Adrenal gland (tissue), 12 donors: ENCODE results near the gene TAF1C. TPM values are rescaled to one million over a fixed set of nuclear protein-coding genes. Genes with fewer than 3 reads are reported as not detected.

ENCODE experiments used
- DNase-seq, 7 donors: peaks; one replicate each; pipeline ENCODE4 v3.0.0-alpha.2; 2019 to 2020
- H3K27ac ChIP-seq, 5 donors: fragments of 200-600 bp; sonication (generic) in 4 of 5; 1 replicate in 3 of 5; 2 replicates in 2 of 5; pipeline versions ENCODE4 v1.5.1 to v1.8.0; 2016 to 2020; ENCODE audit warnings: mild to moderate bottlenecking in 1 of 5
- H3K27me3 ChIP-seq: fragments of 200-600 bp; 2 replicates; pipeline ENCODE4 v1.8.0; 2021
- H3K36me3 ChIP-seq, 2 donors: fragments of 200-600 bp; replicated peaks in 1 of 2; 1 replicate in 1 of 2; 2 replicates in 1 of 2; pipeline versions ENCODE4 v1.5.1 to v1.8.0; 2018 to 2022
- H3K4me1 ChIP-seq, 2 donors: fragments of 200-600 bp; replicated peaks in 1 of 2; 1 replicate in 1 of 2; 2 replicates in 1 of 2; pipeline versions ENCODE4 v1.5.1 to v1.8.0; 2018 to 2021
- H3K4me3 ChIP-seq, 4 donors: fragments of 200-600 bp; sonication (generic) in 3 of 4; one replicate each; pipeline ENCODE4 v1.5.1; 2016 to 2018
- H3K9me3 ChIP-seq, 3 donors: fragments of 200-600 bp; sonication (generic) in 1 of 3; replicated peaks in 1 of 3; 1 replicate in 2 of 3; 2 replicates in 1 of 3; pipeline versions ENCODE4 v1.5.1 to v1.8.0; 2016 to 2021
- CTCF ChIP-seq, 6 experiments: fragments of 450-650 bp in 4 of 6; fragments of 200-600 bp in 2 of 6; sonication (generic) in 1 of 6; IDR thresholded peaks; 1 replicate in 5 of 6; 2 replicates in 1 of 6; pipeline versions ENCODE4 v1.5.1 to v1.8.0; 2016 to 2021; ENCODE audit warnings: antibody characterized with exemption in 6 of 6, mild to moderate bottlenecking in 2 of 6, moderate library complexity in 1 of 6
- POLR2A ChIP-seq, 2 donors: fragments of 450-650 bp; IDR thresholded peaks; one replicate each; pipeline ENCODE4 v1.6.1; 2017; ENCODE audit warnings: antibody characterized with exemption in 2 of 2, mild to moderate bottlenecking in 2 of 2, moderate library complexity in 1 of 2
- WGBS, 4 donors: extraction: QIAGEN DNeasy Blood & Tissue Kit in 2 of 4; methylation state at CpG; one replicate each; pipeline versions ENCODE4 v1.1.5 to v1.1.7; 2013 to 2017; 5-methylcytosine and 5-hydroxymethylcytosine counted together
- intact Hi-C, 2 donors: fragments of 100-400 bp; cut with DNase I; formaldehyde crosslinking; loops; one replicate each; pipeline versions ENCODE4 v1.14.1 to v1.15.0; 2022 to 2023
- polyA plus RNA-seq, 3 donors: library from polyadenylated mRNA; stranded (reverse); fragments of 200-250 nt in 2 of 3; fragments of 350-450 nt in 1 of 3; fragmentation: Illumina TruSeq in 1 of 3; extraction: RNeasy Lipid Tissue Mini Kit (QIAGEN cat#74804) in 1 of 3; gene quantifications; one replicate each; pipeline ENCODE4 v1.2.3, GENCODE V29; 2013 to 2014
- total RNA-seq, 9 donors: library from RNA; depleted of rRNA in 4 of 9; stranded (reverse); fragments of >200 nt in 4 of 9; fragments of 120-200 nt in 1 of 9; fragmentation: NEBNext Ultra II Directional in 1 of 9; extraction: Animal tissue kit (Norgen Biotek cat#: 25700) in 1 of 9; gene quantifications; one replicate each; pipeline versions ENCODE4 v1.1.0 to v1.2.4, GENCODE V29; 2013 to 2023
- donor health status: healthy with polysubstance abuse.
- donor health status: Bipolar disorder and iron deficiency.
- donor health status: DM: yes; HTN: yes; CAD: no.
- donor health status: DM: no; HTN: no; CAD: no.
- donor health status: DM: no; HTN: no; CAD: no.
- donor health status: DM: yes; HTN: yes; CAD: no.

The TAF1C gene
- total and polyA plus RNA-seq, 12 donors, result 6.4 to 205 (median 40.1) TPM

- WGBS, 4 donors, result 83 to 88% (median 87%) methylated on average over 13 to 21 of the region's 21 CpGs
- DNase-seq, result peak in 1 of 7 donors; percentile 9
- Histone ChIP-seq H3K4me3 (no peak overlapping the region), H3K27me3 (no peaks in the 10 kb centered on the region), H3K4me1 (peaks cover 19 to 36% of the 10 kb centered on the region in 2 donors), H3K27ac (no peak overlapping the region), H3K9me3 (no peaks in the 10 kb centered on the region), H3K36me3 (peaks cover 0 to 53% of the 10 kb centered on the region in 2 donors)
- intact Hi-C loops, result loop anchor here (5.0 to 10.0 kb wide), 3 partner anchors 96 to 223 kb away; partner anchors contain the start of gene NECAB2 (in 1 of the 2)
- TF ChIP-seq POLR2A (IDR thresholded peaks at IDR 0.05), result no peak
- TF ChIP-seq CTCF (IDR thresholded peaks at IDR 0.05), result no peak
Measured at GRCh38 chr16:84180519-84181140, 6.2 kb downstream of the TAF1C start.

- Histone ChIP-seq H3K27ac (no peak overlapping the region), H3K4me3 (no peak overlapping the region), H3K36me3 (peaks cover 0 to 53% of the 10 kb centered on the region in 2 donors), H3K27me3 (no peaks in the 10 kb centered on the region), H3K4me1 (peaks cover 23 to 34% of the 10 kb centered on the region in 2 donors), H3K9me3 (no peaks in the 10 kb centered on the region)
- 88 to 92% (median 90%) methylated on average over 21 to 33 of the region's 33 CpGs for WGBS, 4 donors
- intact Hi-C loops, result loop anchor here (5.0 to 10.0 kb wide), 3 partner anchors 95 to 222 kb away; partner anchors contain the start of gene NECAB2 (in 1 of the 2)
- DNase-seq, result no peak
- TF ChIP-seq POLR2A (IDR thresholded peaks at IDR 0.05) (no peak), CTCF (IDR thresholded peaks at IDR 0.05) (no peak)
Measured at GRCh38 chr16:84179612-84180320, 7.1 kb downstream of the TAF1C start.

- H3K27me3 ChIP-seq, result no peaks in the 10 kb centered on the region
- no peak for TF ChIP-seq POLR2A (IDR thresholded peaks at IDR 0.05)
- no peak for TF ChIP-seq CTCF (IDR thresholded peaks at IDR 0.05)
- WGBS, 4 donors, result 73 to 93% (median 91%) methylated on average over 4 to 28 of the region's 28 CpGs
- no peak for DNase-seq
- H3K9me3 ChIP-seq, result no peaks in the 10 kb centered on the region
- H3K27ac ChIP-seq, result no peak overlapping the region
- H3K36me3 ChIP-seq, result peaks cover 0 to 53% of the 10 kb centered on the region in 2 donors
- intact Hi-C loops, result no loop called here
- no peak overlapping the region for H3K4me3 ChIP-seq
- peaks cover 23 to 32% of the 10 kb centered on the region in 2 donors for H3K4me1 ChIP-seq
Measured at GRCh38 chr16:84178892-84179611, 7.8 kb downstream of the TAF1C start.
